K562 (cell line): ENCODE results near the gene LRP4. TPM values are rescaled to one million over a fixed set of nuclear protein-coding genes. Genes with fewer than 3 reads are reported as not detected.
A peak's percentile ranks its signal among the peaks of the same experiment; 100 is the strongest.

Experiments used
- ARID1B ChIP-seq: fragments of 450-650 bp; IDR thresholded peaks from 2 replicates; pipeline ENCODE4 v1.6.1; 2016; ENCODE audit warnings: antibody characterized with exemption, mild to moderate bottlenecking, inconsistent platforms
- CHD4 ChIP-seq: fragments of 200-600 bp; sonication (generic); IDR thresholded peaks from 3 replicates; pipeline ENCODE4 v1.6.1; 2012; ENCODE audit warnings: low read depth, mild to moderate bottlenecking, mixed read lengths, low read length, inconsistent platforms; ENCODE audit not compliant: insufficient read depth, insufficient replicate concordance, poor library complexity, severe bottlenecking
- CXXC5 ChIP-seq: fragments of 250-450 bp; sonication (Bioruptor Pico); IDR thresholded peaks from 2 replicates; pipeline ENCODE4 v1.8.0; 2022; ENCODE audit warnings: inconsistent platforms, mild to moderate bottlenecking, moderate library complexity
- DMBX1 ChIP-seq: fragments of 250-450 bp; sonication (Bioruptor Pico); IDR thresholded peaks from 2 replicates; pipeline ENCODE4 v1.8.0; 2022; ENCODE audit warnings: inconsistent platforms, mild to moderate bottlenecking, moderate library complexity, borderline replicate concordance
- E2F6 ChIP-seq, 2 experiments: IDR thresholded peaks; 2 replicates each; pipeline ENCODE4 v1.6.1; 2011; ENCODE audit warnings: borderline replicate concordance in 1 of 2, control low read depth in 1 of 2, low read depth in 1 of 2, low read length in 1 of 2, mild to moderate bottlenecking in 1 of 2, mixed read lengths in 1 of 2, moderate library complexity in 1 of 2; ENCODE audit not compliant: insufficient read depth in 1 of 2, insufficient read length in 1 of 2, poor library complexity in 1 of 2, severe bottlenecking in 1 of 2; ENCODE audit errors: extremely low read depth in 1 of 2
- ELF4 ChIP-seq: fragments of 450-650 bp; formaldehyde crosslinking; IDR thresholded peaks from 2 replicates; pipeline ENCODE4 v1.4.0; 2022; ENCODE audit warnings: missing genetic modification characterization
- MAZ ChIP-seq, 2 experiments: fragments of 450-650 bp in 1 of 2; sonication (generic) in 1 of 2; formaldehyde crosslinking; IDR thresholded peaks in 1 of 2; conservative IDR thresholded peaks in 1 of 2; 2 replicates each; pipeline versions ENCODE4 v1.4.0 to v1.5.0; 2020; ENCODE audit warnings: mild to moderate bottlenecking in 1 of 2, missing genetic modification reagents in 1 of 2
- MTF1 ChIP-seq: fragments of 250-450 bp; sonication (Bioruptor Pico); IDR thresholded peaks from 2 replicates; pipeline ENCODE4 v1.9.0; 2021; ENCODE audit warnings: moderate library complexity, mild to moderate bottlenecking, inconsistent platforms, borderline replicate concordance
- OTX1 ChIP-seq: fragments of 450-650 bp; formaldehyde crosslinking; IDR thresholded peaks from 2 replicates; pipeline ENCODE4 v1.4.0; 2022; ENCODE audit warnings: mild to moderate bottlenecking
- SMARCC2 ChIP-seq: fragments of 450-650 bp; IDR thresholded peaks from 2 replicates; pipeline ENCODE4 v1.6.1; 2017; ENCODE audit warnings: antibody characterized with exemption, moderate library complexity, mild to moderate bottlenecking, low read depth
- SRF ChIP-seq, 2 experiments: fragments of 250-450, 450-650 bp in 1 of 2; sonication (Bioruptor Pico) in 1 of 2; sonication (generic) in 1 of 2; formaldehyde crosslinking; IDR thresholded peaks; 2 replicates each; pipeline versions ENCODE4 v1.5.0 to v1.5.1; 2020 to 2022; ENCODE audit warnings: mild to moderate bottlenecking in 1 of 2, missing genetic modification reagents in 1 of 2
- TCFL5 ChIP-seq: fragments of 250-450 bp; sonication (Bioruptor Pico); conservative IDR thresholded peaks from 2 replicates; pipeline ENCODE4 v1.6.1; 2021; ENCODE audit warnings: mild to moderate bottlenecking, moderate library complexity, matching md5 sums
- THAP12 ChIP-seq: fragments of 250-450 bp; sonication (Bioruptor Pico); IDR thresholded peaks from 2 replicates; pipeline ENCODE4 v1.9.0; 2021; ENCODE audit warnings: mild to moderate bottlenecking, inconsistent platforms
- ZBTB26 ChIP-seq: fragments of 450-650 bp; formaldehyde crosslinking; IDR thresholded peaks from 2 replicates; pipeline ENCODE4 v1.4.0; 2022; ENCODE audit warnings: missing genetic modification characterization
- ZBTB5 ChIP-seq: fragments of 450-650 bp; IDR thresholded peaks from 2 replicates; pipeline ENCODE4 v1.6.1; 2017; ENCODE audit warnings: antibody characterized with exemption
- ZBTB7A ChIP-seq: IDR thresholded peaks from 2 replicates; pipeline ENCODE4 v1.6.1; 2011; ENCODE audit warnings: low read depth, mild to moderate bottlenecking, low read length, moderate library complexity, borderline replicate concordance; ENCODE audit not compliant: control insufficient read depth
- ZNF146 ChIP-seq: IDR thresholded peaks from one replicate; pipeline ENCODE4 v1.6.1; 2018; ENCODE audit warnings: missing compliant biosample characterization; ENCODE audit not compliant: unreplicated experiment
- ZNF24 ChIP-seq: fragments of 450-650 bp; IDR thresholded peaks from 2 replicates; pipeline ENCODE4 v1.6.1; 2016
- ZNF707 ChIP-seq: fragments of 250-450 bp; sonication (Bioruptor Pico); conservative IDR thresholded peaks from 2 replicates; pipeline ENCODE4 v1.8.0; 2022; ENCODE audit warnings: inconsistent platforms, mild to moderate bottlenecking, moderate library complexity
- polyA plus RNA-seq, 8 experiments: library from polyadenylated mRNA; depleted of rRNA in 4 of 8; stranded (reverse) in 5 of 8; unstranded in 3 of 8; fragments of >200 nt; fragmentation: Nextera tagmentation in 2 of 8; fragmentation: Illumina TruSeq in 1 of 8; extraction: Ambion mirVana in 2 of 8; extraction: Trizol in 1 of 8; gene quantifications; 2 replicates each; pipeline versions ENCODE4 v1.2.1 to v1.2.3, GENCODE V29; 2011 to 2014; ENCODE audit warnings: inconsistent platforms in 1 of 8, missing spikeins in 1 of 8
- total RNA-seq, 7 experiments: library from RNA; depleted of rRNA in 6 of 7; stranded (reverse); fragments of >200 nt in 6 of 7; fragmentation: Illumina TruSeq in 2 of 7; extraction: Trizol in 2 of 7; gene quantifications; 2 replicates each; pipeline versions ENCODE4 v1.2.1 to v1.2.3, GENCODE V29; 2011 to 2021; ENCODE audit warnings: low replicate concordance in 1 of 7

The LRP4 gene
- total and polyA plus RNA-seq, 9 of the 15 experiments (the other 6 are each of a cell fraction or from before 2014, with no cell fraction given): 0.04 to 0.54 (median 0.10) TPM

GRCh38 chr11:46918083-46918787 is at the start of gene LRP4 (continued):
- TF ChIP-seq E2F6 (IDR thresholded peaks at IDR 0.05; ENCODE audit: borderline replicate concordance in 1 of 2, extremely low read depth in 1 of 2, insufficient read depth in 1 of 2, insufficient read length in 1 of 2, low read depth in 1 of 2, low read length in 1 of 2, poor library complexity in 1 of 2, severe bottlenecking in 1 of 2): peak in 1 of 2 experiments; percentile 66
- TF ChIP-seq DMBX1: no peak
- no peak for TF ChIP-seq MAZ (CRISPR knock-in tag; conservative IDR thresholded peaks at IDR 0.05 in 1 of 2, IDR thresholded peaks at IDR 0.05 in 1 of 2)
- TF ChIP-seq THAP12 (CRISPR knock-in tag): no peak
- TF ChIP-seq TCFL5: no peak
- TF ChIP-seq ZBTB5: no peak
- no peak for TF ChIP-seq SRF (CRISPR knock-in tag; IDR thresholded peaks at IDR 0.05)
- TF ChIP-seq ZBTB26: no peak
- TF ChIP-seq OTX1 (CRISPR knock-in tag): no peak
- TF ChIP-seq ARID1B: no peak
- TF ChIP-seq ZNF707 (CRISPR knock-in tag): no peak
- TF ChIP-seq CHD4: no peak
- peak; percentile 68; the same call in 1 of the 2 replicates for TF ChIP-seq ZBTB7A
- no peak for TF ChIP-seq ZNF146 (CRISPR knock-in tag)
- TF ChIP-seq MTF1 (CRISPR knock-in tag): no peak
- TF ChIP-seq CXXC5: 0 out of 2 replicates have a peak, but pooled peaks have one; percentile 50
- no peak for TF ChIP-seq ZNF24
- no peak for TF ChIP-seq ELF4
- no peak for TF ChIP-seq SMARCC2
